NCI-H2081 treated with DMSO at 0.1 percent for 48 hours (cell line): ENCODE data around the gene HNRNPM.
"Not testable (repeated sequence)": the region's sequence is repeated elsewhere in the genome, so short reads cannot be mapped to it uniquely, and the experiment has no call there.

Experiments
- DNase-seq: peaks from one replicate; lab custom pipeline; 2025; lab: John Stamatoyannopoulos, UW

HNRNPM gene, protein sequence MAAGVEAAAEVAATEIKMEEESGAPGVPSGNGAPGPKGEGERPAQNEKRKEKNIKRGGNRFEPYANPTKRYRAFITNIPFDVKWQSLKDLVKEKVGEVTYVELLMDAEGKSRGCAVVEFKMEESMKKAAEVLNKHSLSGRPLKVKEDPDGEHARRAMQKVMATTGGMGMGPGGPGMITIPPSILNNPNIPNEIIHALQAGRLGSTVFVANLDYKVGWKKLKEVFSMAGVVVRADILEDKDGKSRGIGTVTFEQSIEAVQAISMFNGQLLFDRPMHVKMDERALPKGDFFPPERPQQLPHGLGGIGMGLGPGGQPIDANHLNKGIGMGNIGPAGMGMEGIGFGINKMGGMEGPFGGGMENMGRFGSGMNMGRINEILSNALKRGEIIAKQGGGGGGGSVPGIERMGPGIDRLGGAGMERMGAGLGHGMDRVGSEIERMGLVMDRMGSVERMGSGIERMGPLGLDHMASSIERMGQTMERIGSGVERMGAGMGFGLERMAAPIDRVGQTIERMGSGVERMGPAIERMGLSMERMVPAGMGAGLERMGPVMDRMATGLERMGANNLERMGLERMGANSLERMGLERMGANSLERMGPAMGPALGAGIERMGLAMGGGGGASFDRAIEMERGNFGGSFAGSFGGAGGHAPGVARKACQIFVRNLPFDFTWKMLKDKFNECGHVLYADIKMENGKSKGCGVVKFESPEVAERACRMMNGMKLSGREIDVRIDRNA

DNA sequence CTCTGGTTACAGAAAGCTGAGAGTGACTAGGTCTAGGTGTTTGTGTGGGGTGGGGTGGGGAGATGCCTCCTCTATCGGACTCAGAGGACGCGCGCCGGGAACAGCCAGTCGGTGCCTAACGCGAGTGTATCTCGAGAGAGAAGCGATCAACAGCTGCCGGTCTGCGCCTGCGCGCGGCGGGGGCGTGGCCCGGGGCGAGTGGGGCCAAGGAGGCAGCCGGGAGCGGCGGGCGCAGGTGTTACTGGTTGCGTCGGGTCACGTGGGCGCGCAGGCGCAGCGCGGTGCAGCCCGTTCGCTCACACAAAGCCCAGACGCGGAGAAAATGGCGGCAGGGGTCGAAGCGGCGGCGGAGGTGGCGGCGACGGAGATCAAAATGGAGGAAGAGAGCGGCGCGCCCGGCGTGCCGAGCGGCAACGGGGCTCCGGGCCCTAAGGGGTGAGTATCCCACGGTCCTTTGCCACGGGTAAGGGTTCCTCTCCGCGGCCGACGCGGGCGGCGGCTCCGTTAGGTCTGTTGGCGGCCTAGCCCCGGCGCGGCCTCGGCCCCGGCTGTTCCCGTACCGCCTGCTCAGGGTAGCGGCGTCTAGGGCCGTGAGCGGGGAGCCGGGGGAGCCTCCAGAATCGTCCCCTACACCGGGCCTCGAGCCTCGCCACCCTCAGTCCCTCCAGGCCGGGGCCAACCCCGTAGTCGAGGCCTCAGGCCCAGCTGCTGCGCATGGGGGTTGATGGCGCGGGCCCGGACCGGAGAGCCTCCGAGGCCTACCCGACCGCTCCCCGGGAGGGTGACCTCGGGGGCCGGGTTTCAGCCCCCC is at the start of gene HNRNPM:
Gene HNRNPM (plus strand): TSS at position 299 of the 811 bp plus-strand sequence. CDS start 24 bp downstream, at position 323.
- DNase-seq = peak; percentile 75

DNA sequence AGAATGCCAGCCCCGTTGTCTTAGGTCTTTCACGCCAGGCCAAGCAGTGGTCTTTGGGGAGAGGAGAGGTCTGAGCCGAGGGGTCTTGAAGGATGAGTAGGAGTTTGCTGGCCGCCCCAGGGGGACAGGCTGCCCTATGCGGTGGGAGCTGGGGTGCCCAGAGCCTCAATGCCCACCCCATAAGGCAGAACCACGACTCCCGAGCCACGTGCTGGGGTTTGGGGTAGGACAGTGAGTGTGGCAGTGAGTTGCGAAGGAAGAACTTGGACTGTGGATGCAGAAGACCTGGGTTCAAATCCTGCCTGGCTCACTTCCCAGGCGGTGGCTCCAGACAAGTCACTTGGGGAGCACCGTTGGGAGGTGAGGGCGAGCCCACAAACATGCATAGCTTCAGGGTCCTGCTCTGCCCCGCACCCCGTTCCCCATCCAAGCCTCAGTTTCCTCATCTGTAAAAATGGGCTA is 49.1 kb upstream of the HNRNPM start:
- DNase-seq = no peak

DNA sequence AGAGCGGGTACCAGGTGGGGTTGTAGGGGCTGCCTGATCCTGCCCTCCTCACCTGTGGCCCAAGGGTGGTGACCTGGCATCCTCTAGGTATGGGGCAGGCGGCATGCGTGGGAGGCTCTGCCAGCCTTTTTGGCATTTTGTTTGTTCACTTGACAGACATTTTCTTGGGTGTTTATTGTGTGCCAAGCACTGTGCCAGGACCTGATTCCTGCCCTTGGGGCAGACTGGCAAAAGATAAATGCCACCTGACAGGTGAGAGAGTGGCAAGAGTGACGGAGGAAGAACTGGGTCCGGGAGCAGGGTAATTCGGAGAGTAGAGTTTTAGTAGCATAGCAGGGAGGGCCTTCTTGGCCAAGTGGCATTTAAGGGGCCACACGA is 48.6 kb upstream of the HNRNPM start:
- no peak for DNase-seq

DNA sequence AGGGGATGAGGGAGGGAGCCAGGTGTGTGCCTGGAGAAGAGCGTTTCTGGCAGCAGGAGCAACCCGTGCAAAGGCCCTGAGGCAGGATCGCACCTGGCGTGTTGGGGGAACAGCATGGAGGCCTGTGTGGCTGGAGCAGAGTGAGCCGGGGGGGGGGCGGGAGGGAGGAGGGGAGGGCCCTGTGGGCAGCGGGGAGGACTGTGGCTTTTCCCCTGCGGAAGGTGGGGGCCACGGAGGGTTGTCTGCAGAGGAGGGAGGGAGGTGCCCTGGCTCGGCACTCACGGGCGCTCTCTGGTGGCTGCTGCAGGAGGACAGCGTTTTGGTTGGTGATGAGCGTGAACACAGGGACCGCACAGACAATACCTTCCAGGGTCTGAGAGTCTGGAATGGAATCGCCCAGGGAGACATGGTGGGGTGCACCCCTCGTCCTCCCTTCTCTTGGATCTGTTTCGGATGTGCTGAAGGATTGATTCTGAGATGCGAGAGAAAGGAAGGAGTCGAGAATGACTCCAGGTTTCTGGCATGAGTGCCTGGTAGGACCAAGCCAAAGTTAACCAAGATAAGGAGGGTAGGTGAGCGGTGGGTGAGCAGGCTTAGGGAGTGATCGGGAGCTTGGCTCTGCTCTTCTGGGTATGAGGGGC is 48.1 kb upstream of the HNRNPM start:
- DNase-seq = no peak

DNA sequence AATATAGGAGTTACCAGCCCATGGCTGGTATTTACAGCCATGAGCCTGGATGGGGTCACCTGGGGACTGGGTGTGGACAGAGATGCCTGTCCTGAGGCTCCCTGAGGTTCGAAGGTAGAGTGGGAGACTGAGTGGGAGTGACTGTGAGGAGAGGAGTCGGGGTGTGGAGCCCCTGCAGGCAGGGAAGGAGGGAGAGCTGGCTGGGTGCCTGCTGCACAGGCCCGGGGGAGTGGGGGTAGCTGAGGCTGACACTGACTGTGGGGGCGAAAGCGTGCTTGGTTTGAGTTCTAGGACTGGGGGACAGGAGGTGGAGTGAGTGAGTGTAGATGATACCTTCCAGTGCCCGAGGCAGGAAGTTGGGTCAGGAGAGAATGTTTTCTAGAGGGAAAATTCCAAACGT is 47.5 kb upstream of the HNRNPM start:
- no peak for DNase-seq

DNA sequence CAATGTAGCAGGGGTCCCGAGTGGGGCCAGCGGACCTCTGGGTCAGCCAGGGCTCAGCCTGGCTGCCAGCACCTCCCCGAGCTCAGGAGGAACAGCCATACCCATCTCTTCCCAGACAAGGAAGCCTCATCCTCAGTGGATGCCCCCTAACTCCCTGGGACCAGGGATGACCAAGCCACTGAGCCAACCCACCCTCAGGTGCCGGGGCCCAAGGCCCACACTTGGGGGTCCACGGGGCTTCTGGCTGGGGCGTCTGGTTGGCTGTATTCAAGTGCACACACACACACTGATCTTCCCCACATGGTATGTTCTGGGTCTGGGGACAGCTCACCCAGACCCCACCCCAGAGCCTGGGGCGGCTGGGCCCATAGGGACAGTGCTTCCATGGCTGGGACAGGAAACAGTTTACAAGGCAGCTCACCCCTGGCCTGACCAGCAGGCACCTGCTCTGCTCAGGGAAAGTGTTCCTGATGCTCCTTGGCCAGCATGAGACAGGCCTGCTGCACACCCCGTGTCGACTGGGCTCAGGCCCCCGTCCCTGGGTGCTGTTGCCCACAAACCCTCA is 46.9 kb upstream of the HNRNPM start:
- DNase-seq = no peak

DNA sequence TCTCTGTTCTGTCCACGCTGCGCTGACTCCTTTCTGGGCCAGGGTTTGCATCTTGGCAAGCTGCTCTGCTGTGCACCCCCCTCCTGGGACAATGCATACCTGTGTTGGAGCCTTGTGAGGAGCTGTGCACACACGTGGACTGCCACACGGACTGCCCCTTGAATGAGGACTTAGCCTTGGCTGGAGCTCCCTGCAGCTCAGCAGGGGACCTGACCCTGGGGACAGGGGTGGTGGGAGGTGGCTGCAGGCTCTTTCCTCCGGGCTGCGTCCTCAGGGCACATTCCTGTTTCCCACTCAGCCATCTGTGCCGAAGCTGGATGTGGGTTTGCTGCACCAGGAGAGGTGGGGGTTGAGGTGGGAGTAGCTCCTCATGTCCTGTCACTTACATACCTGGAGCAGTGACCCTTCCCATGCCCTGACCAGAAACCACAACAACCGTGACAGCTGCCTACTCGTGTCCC is 46.4 kb upstream of the HNRNPM start:
- DNase-seq = no peak

DNA sequence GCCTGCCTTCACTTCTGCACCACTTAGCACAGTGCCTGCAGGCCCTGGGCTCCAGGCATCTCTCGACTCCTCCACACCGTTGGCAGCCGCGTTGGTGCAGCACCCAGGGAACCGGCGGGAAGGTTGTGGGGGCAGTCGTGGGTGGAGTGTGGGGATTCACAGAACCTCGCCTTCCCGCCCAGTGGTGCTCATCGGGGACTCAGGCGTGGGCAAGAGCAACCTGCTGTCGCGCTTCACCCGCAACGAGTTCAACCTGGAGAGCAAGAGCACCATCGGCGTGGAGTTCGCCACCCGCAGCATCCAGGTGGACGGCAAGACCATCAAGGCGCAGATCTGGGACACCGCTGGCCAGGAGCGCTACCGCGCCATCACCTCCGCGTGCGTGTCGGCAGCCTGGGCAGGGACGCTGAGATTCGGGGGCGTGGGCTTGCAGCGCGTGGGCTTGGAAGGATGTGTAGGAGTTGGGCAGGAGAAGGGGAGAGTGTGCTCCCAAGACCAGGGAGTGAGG is 45.0 kb upstream of the HNRNPM start:
- no peak for DNase-seq

DNA sequence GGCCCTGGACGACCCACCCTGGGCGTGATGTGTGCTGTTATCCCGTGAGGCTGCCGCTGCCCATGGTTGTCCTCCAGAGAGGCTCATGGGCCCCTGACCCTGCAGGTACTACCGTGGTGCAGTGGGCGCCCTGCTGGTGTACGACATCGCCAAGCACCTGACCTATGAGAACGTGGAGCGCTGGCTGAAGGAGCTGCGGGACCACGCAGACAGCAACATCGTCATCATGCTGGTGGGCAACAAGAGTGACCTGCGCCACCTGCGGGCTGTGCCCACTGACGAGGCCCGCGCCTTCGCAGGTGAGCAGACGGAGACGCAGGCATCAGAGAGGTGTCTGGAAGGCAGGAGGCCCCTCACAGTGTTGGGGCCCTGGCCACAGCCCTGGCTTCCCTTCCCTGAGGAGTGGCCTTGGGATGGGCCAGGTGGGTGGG is 42.8 kb upstream of the HNRNPM start:
- no peak for DNase-seq

DNA sequence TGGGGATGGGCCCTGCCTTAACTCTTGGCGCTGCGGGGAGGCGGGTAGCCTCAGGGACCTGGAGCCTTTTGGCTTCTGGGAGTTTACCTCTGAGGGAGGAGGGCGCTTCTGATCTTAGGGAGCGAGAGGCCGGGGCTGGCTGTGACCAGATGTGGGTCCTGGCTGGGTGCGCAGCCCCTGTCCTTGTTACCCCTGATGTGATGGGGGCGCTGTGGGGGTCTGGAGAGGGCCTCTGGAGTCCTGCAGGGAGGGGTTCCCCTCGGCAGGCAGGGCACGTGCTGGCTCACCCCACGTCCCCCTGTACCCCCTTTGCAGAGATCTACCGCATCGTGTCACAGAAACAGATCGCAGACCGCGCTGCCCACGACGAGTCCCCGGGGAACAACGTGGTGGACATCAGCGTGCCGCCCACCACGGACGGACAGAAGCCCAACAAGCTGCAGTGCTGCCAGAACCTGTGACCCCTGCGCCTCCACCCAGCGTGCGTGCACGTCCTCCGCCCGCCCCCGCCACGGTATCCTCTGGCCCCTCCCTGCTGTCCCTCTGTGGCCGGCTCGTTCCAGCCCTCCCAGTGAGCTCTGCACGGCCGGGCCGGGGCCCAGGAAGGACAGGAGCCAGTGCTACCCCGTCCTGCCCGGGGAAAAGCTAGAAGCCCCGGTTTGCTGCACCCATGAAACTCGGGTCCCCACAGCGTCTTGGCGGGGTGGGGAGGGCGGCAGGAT is 41.5 kb upstream of the HNRNPM start:
- DNase-seq = no peak

DNA sequence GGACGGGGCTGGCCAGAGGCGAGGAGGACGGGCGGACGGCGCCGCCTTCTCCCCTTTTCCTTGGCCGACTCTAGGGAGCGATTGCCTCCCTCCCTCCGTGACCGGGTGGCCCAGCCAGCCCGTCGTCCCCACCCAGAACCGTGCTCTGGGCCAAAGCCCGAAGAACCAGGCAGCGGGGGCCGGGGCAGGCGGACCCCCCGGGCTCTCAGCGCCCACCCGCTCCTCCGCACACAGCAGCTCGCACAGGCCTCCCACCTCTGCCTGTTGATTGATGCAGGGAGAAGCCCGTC is 41.0 kb upstream of the HNRNPM start:
- DNase-seq = no peak

DNA sequence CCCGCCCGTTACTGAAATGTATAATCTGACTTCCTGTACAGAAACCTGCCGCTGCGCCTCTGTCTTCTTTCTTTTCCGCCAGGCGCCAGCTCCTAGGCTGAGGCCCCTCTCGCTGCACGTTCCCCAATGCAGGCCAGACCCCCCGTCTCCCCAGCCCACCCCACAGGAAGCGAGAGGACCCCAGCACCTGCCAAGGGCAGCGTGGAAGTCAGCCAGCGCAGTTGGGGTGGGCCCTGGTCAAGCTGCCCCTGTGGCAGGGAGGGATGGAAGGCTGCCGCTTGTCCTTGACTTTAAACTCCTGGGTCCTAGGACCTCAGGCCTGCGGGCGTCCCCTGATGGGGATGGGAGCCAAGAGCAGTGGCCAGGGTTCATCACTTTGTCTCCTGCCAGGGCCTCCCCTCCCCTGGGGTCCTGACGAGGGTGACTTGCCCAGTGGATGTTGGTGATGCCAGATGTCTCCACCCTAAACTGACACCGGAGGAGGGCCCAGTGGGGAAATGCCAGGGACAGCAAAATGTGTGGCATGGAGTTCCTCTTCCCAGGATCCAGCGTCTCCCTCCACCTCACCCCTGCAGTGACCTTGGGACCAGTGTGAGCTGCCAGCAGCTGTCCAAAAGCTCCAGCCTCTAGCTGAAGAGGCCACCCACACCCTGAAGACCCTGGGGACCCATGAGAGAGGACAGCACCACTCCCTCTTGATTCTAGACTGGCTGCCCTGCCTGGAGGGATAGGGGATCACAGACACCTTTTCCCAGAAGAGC is 40.2 kb upstream of the HNRNPM start:
- no peak for DNase-seq

DNA sequence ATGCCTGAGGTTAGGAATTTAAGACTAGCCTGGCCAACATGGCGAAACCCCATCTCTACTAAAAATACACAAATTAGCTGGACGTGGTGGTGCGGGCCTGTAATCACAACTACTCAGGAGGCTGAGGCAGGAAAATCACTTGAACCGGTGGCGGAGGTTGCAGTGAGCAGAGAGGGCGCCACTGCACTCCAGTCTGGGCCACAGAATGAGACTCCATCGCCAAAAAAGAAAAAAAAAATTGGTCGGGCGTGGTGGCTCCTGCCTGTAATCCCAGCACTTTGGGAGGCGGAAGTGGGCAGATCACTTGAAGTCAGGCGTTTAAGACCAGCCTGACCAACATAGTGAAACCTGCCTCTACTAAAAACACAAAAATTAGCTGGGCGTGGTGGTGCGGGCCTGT is 34.1 kb upstream of the HNRNPM start:
- DNase-seq = not testable (repeated sequence)

DNA sequence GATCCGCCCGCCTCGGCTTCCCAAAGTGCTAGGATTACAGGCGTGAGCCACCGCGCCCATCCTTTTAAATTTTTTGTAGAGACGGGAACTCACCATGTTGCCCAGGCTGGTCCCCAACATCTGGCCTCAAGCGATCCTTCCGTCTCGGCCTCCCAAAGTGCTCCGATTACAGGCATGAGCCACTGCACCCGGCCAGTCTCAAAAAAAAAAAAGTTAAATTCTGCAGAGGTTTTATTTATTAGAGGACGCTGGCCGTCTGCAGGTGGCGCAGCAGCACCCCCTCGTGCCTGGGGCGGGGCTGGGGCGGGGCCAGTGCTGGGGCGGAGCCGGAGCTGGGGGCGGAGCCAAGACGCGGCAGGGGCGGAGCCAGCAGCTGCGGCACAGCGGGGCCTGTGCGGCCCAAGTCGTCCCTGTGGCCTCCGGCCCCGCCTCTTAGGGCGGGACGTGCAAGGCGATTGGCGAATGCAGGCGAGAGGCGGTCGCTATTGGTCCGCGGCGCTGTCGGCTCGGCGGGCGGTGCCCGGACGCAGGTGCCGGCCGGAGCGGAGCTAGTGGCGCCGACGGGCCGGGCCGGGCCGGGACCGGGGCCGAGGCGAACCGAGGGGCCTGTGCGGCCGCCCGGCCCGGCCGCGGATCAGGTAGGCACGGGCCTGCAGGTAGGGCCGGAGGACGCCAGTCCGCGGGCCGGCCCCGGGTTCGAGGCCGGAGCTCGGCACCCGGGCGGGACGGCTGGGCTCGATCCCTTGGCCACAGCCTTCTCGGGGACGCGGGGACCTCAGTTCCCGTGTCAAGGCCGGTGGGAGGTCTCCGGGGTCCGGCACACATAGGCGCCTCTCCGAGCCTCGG is 31.8 kb upstream of the HNRNPM start, which contains the start of gene MARCHF2:
Gene MARCHF2 (plus strand): TSS at position 523 of the 846 bp plus-strand sequence. CDS start 8,536 bp downstream, outside the sequence.
- DNase-seq = peak; percentile 52

DNA sequence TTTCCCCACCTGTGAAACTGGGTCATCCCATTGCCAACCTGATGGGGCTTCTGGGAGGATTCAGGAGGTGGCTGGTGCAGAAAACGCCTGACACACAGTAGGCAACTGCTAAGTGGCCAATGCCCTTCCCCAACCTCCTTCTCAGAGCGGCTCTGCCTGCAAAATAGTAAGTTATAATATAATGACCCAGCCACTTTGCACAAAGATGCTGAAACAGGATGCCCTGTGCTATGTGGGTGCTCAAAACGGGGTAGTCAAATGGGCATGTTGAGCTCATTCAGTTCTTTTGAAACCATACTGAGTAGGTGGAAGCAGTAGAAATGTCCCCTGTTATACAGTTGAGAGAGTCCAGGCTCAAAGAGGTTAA is 31.2 kb upstream of the HNRNPM start:
- no peak for DNase-seq

DNA sequence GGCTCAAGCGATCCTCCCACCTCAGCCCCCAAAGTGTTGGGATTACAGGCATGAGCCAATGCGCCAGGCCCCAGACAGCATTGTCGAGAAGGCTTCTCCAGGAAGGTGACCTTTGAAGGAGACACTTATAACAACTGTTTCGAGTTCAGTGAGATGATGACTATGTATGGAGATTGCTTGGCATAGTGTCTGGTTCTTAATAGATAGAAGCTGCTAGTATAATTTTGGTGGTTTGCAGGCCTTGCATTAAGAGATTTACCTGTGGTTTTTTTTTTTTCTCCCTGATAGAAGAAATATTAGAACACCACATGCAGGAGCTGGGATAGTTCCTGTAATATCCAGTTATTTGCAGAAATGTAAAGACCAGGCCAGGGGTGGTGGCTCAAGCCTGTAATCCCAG is 28.0 kb upstream of the HNRNPM start:
- no peak for DNase-seq

DNA sequence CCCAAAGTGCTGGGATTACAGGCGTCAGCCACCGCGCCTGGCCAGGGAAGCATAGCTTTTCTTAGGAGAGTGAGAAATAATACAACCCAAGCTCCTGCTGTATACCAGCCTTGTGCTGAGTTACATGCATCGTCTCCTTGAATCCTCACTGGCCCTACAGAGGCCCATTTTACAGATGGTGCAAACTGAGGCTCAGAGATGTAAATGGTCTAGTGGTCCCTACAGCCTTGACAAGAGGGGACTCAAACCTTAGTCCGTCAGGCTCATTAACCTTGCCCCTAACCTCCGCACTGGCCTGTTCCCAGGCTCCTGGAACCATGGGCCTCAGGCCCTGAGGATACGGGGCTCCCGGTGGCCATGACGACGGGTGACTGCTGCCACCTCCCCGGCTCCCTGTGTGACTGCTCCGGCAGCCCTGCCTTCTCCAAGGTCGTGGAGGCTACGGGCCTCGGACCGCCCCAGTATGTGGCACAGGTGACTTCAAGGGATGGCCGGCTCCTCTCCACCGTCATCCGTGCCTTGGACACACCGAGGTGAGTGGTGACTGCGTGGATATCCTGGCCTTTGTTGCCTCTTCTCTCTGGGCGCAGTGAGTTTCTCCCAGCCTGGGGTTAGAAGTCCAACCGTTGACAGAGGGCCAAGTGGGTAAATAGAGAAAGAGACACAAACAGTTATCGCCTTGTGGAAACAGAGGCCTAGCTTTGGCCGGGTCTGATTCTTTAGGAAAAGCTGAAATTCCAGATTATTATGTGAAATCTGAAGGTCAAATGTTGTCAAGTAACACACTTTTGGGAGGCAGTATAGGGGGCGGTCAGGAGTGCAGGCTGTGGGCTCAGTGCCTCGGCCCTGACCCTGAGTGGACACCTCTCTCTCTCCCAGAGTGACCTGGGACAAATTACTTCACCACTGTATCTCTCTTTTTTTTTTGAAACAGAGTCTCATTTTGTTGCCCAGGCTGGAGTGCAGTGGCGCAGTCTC is 23.0 kb upstream of the HNRNPM start:
- DNase-seq = no peak

DNA sequence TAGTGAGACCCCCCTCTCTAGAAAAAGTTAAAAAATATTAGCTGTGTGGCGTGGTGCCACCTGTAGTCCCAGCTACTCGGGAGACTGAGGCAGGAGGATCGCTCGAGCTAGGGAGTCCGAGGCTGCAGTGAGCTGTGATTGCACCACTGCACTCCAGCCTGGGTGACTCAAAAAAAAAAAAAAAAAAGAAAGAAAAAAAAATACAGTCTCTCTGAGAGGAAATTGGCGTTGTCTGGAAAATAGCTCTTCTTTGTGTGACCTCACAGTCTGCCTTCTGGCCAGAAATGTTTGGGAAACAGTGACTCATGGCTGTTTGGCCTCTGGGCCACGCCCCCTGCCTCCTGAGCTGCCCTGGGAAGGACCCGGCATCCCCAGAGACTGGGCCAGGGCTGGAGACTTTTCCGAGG is 21.0 kb upstream of the HNRNPM start:
- no peak for DNase-seq
